Trophoblast cell (in vitro differentiated cells and primary cell): ENCODE data around the gene ICA1L.

Source experiments
- DNase-seq, 2 donors: peaks; one replicate each; pipeline ENCODE4 v3.0.0-alpha.2; 2016
- H2AFZ ChIP-seq: 2 replicates; pipeline ENCODE4 v1.6.1; 2013; ENCODE audit warnings: low read length, moderate library complexity, mild to moderate bottlenecking; ENCODE audit not compliant: insufficient read depth, poor library complexity
- H2AK5ac ChIP-seq: 2 replicates; pipeline ENCODE4 v1.6.1; 2013; ENCODE audit warnings: mild to moderate bottlenecking, low read length
- H2BK120ac ChIP-seq: 2 replicates; pipeline ENCODE4 v1.6.1; 2013; ENCODE audit warnings: low read length, mild to moderate bottlenecking, moderate library complexity; ENCODE audit not compliant: insufficient read depth, poor library complexity
- H2BK12ac ChIP-seq: 2 replicates; pipeline ENCODE4 v1.6.1; 2013; ENCODE audit warnings: mild to moderate bottlenecking, low read length, moderate library complexity
- H2BK5ac ChIP-seq: 2 replicates; pipeline ENCODE4 v1.6.1; 2013; ENCODE audit warnings: low read length, low read depth, moderate library complexity, mild to moderate bottlenecking; ENCODE audit not compliant: poor library complexity
- H3K14ac ChIP-seq: 2 replicates; pipeline ENCODE4 v1.6.1; 2013; ENCODE audit warnings: mild to moderate bottlenecking, low read length
- H3K18ac ChIP-seq: 2 replicates; pipeline ENCODE4 v1.6.1; 2013; ENCODE audit warnings: mild to moderate bottlenecking, low read length
- H3K23ac ChIP-seq: 2 replicates; pipeline ENCODE4 v1.6.1; 2013; ENCODE audit warnings: low read length
- H3K27ac ChIP-seq: 2 replicates; pipeline ENCODE4 v1.5.1; 2013; ENCODE audit warnings: low read depth, mild to moderate bottlenecking, inconsistent platforms, low read length, moderate library complexity
- H3K27me3 ChIP-seq: 2 replicates; pipeline ENCODE4 v1.6.1; 2013; ENCODE audit warnings: inconsistent platforms, mild to moderate bottlenecking, low read length, moderate library complexity; ENCODE audit not compliant: insufficient read depth
- H3K36me3 ChIP-seq, 2 experiments: 1 replicate in 1 of 2; 2 replicates in 1 of 2; pipeline ENCODE4 v1.6.1; 2013; ENCODE audit warnings: low read length in 2 of 2, mild to moderate bottlenecking in 2 of 2, moderate library complexity in 1 of 2; ENCODE audit not compliant: insufficient read depth in 2 of 2, control insufficient read depth in 1 of 2
- H3K4ac ChIP-seq: 2 replicates; pipeline ENCODE4 v1.6.1; 2013; ENCODE audit warnings: low read depth, mild to moderate bottlenecking, low read length, moderate library complexity
- H3K4me1 ChIP-seq, 2 experiments: 1 replicate in 1 of 2; 2 replicates in 1 of 2; pipeline ENCODE4 v1.6.1; 2013; ENCODE audit warnings: low read length in 2 of 2, mild to moderate bottlenecking in 2 of 2, moderate library complexity in 1 of 2; ENCODE audit not compliant: insufficient read depth in 2 of 2, control insufficient read depth in 1 of 2
- H3K4me2 ChIP-seq: 2 replicates; pipeline ENCODE4 v1.6.1; 2013; ENCODE audit warnings: inconsistent platforms, mild to moderate bottlenecking, low read length, moderate library complexity
- H3K4me3 ChIP-seq: 2 replicates; pipeline ENCODE4 v1.5.1; 2013; ENCODE audit warnings: mild to moderate bottlenecking, low read depth, low read length, inconsistent platforms
- H3K79me1 ChIP-seq: one replicate; pipeline ENCODE4 v1.6.1; 2013; ENCODE audit warnings: low read length
- H3K79me2 ChIP-seq: 2 replicates; pipeline ENCODE4 v1.6.1; 2013; ENCODE audit warnings: low read length, mild to moderate bottlenecking; ENCODE audit not compliant: control insufficient read depth, insufficient read depth, poor library complexity
- H3K9ac ChIP-seq: 2 replicates; pipeline ENCODE4 v1.6.1; 2013; ENCODE audit warnings: mild to moderate bottlenecking, low read length
- H3K9me3 ChIP-seq: 2 replicates; pipeline ENCODE4 v1.6.1; 2013; ENCODE audit warnings: low read depth, mild to moderate bottlenecking, control low read depth, inconsistent platforms, low read length; ENCODE audit not compliant: insufficient read depth
- H4K12ac ChIP-seq: 2 replicates; pipeline ENCODE4 v1.6.1; 2013; ENCODE audit warnings: low read depth, mild to moderate bottlenecking, low read length, moderate library complexity
- H4K8ac ChIP-seq: 2 replicates; pipeline ENCODE4 v1.6.1; 2013; ENCODE audit warnings: low read depth, mild to moderate bottlenecking, low read length, moderate library complexity
- H4K91ac ChIP-seq: one replicate; pipeline ENCODE4 v1.6.1; 2013; ENCODE audit warnings: low read depth, mild to moderate bottlenecking, low read length, moderate library complexity
- WGBS: extraction: QIAGEN DNeasy Blood & Tissue Kit; methylation state at CpG from one replicate; pipeline ENCODE4 v1.1.7; 2013; ENCODE audit warnings: missing lambda C conversion rate; ENCODE audit not compliant: insufficient read length, insufficient coverage; ENCODE audit errors: extremely low coverage; 5-methylcytosine and 5-hydroxymethylcytosine counted together

Gene ICA1L

GRCh38 chr2:202743613-202744012 is 128.0 kb downstream of the ICA1L start:
- Histone ChIP-seq H3K4me1 (no peaks in the 10 kb centered on the region), H3K9ac (no peak overlapping the region), H3K4me2 (no peak overlapping the region), H3K79me1 (no peaks in the 10 kb centered on the region), H3K9me3 (peaks cover 5% of the 10 kb centered on the region), H3K79me2 (no peaks in the 10 kb centered on the region), H3K27me3 (no peaks in the 10 kb centered on the region), H3K23ac (no peak overlapping the region), H2BK120ac (no peak overlapping the region), H2BK5ac (no peak overlapping the region), H3K4me3 (no peak overlapping the region), H2BK12ac (no peak overlapping the region), H3K14ac (no peak overlapping the region), H3K27ac (no peak overlapping the region), H4K12ac (no peak overlapping the region), H3K36me3 (peaks cover 0 to 3% of the 10 kb centered on the region in 2 experiments), H3K18ac (no peak overlapping the region), H2AK5ac (no peak overlapping the region), H4K91ac (no peak overlapping the region), H2AFZ (no peak overlapping the region), H4K8ac (no peak overlapping the region), H3K4ac (no peak overlapping the region)
- WGBS: no CpG with 5 or more reads among the region's 1 CpG
- DNase-seq: no peak

- Histone ChIP-seq H3K9me3 (peaks cover 3% of the 10 kb centered on the region), H2BK12ac (no peak overlapping the region), H3K4me2 (no peak overlapping the region)
Observed at GRCh38 chr2:202736826-202737225, 134.7 kb downstream of the ICA1L start.

DNA sequence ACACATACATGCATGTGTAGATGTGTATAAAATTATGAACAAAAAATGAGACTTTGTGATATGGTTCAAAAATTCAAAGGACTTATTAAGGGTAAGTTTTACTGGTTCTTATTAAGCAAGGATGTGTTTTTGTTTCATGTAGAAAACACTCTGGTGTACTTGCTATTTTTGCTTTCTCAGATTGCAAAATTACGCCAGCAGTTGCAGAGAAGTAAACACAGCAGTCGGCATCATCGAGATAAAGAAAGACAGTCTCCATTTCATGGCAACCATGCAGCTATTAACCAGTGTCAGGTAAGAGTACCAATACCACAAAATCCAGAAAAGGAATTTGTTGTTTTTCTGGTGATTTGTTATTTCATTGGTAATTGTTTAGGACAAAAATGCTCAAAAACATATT is 145.5 kb downstream of the ICA1L start:
- Histone ChIP-seq H3K9me3 (no peaks in the 10 kb centered on the region), H2BK5ac (no peak overlapping the region), H3K23ac (no peak overlapping the region), H3K27me3 (no peaks in the 10 kb centered on the region), H3K79me1 (no peaks in the 10 kb centered on the region), H2AFZ (no peak overlapping the region), H2BK120ac (no peak overlapping the region), H2AK5ac (no peak overlapping the region), H3K79me2 (no peaks in the 10 kb centered on the region), H4K8ac (no peak overlapping the region), H3K18ac (no peak overlapping the region), H3K27ac (no peak overlapping the region), H3K36me3 (no peaks in the 10 kb centered on the region), H3K14ac (no peak overlapping the region), H3K9ac (no peak overlapping the region), H2BK12ac (no peak overlapping the region), H3K4me3 (no peak overlapping the region), H3K4me2 (no peak overlapping the region), H4K91ac (no peak overlapping the region), H3K4me1 (no peaks in the 10 kb centered on the region), H4K12ac (no peak overlapping the region), H3K4ac (no peak overlapping the region)
- no CpG with 5 or more reads among the region's 3 CpGs for WGBS
- DNase-seq: no peak

More at GRCh38 chr2:202736826-202737225, 134.7 kb downstream of the ICA1L start:
- Histone ChIP-seq H3K79me1 (no peaks in the 10 kb centered on the region), H3K36me3 (peaks cover 3% of the 10 kb centered on the region in 2 experiments), H2AK5ac (no peak overlapping the region), H3K4ac (no peak overlapping the region), H3K27me3 (no peaks in the 10 kb centered on the region), H3K14ac (no peak overlapping the region), H3K23ac (no peak overlapping the region), H3K18ac (no peak overlapping the region), H2BK5ac (no peak overlapping the region), H3K9ac (no peak overlapping the region), H3K4me1 (no peaks in the 10 kb centered on the region), H3K79me2 (no peaks in the 10 kb centered on the region), H2BK120ac (no peak overlapping the region), H4K91ac (no peak overlapping the region), H3K4me3 (no peak overlapping the region), H2AFZ (no peak overlapping the region), H4K12ac (no peak overlapping the region), H4K8ac (no peak overlapping the region), H3K27ac (no peak overlapping the region)
- no CpG with 5 or more reads among the region's 1 CpG for WGBS
- DNase-seq: no peak

DNA sequence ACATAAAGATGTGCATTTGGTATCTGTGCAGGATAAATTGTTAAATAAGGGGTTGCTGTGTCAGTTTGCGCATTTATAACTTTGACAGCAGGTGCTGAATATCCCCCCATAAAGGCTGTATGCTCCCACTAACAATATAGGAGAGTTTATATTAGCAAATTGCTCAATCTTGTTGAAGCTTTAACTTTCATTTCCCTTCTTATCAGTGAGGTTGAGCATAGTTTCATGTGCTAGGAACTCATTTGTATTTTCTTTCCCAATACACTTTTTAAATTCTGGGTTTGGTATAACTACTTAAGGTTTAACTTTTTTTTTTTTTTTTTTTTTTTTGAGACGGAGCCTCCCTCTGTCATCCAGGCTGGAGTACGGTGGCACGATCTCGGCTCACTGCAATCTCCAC is 147.8 kb downstream of the ICA1L start:
- H4K91ac ChIP-seq: no peak overlapping the region
- H4K12ac ChIP-seq: no peak overlapping the region
- no peaks in the 10 kb centered on the region for H3K4me1 ChIP-seq
- no peak overlapping the region for H3K4ac ChIP-seq
- H2AFZ ChIP-seq: no peak overlapping the region
- no peak overlapping the region for H3K4me2 ChIP-seq
- H2BK5ac ChIP-seq: no peak overlapping the region
- H3K9me3 ChIP-seq: no peaks in the 10 kb centered on the region
- H3K79me2 ChIP-seq: no peaks in the 10 kb centered on the region
- no peaks in the 10 kb centered on the region for H3K36me3 ChIP-seq
- no peak overlapping the region for H4K8ac ChIP-seq
- no CpG with 5 or more reads among the region's 5 CpGs for WGBS
- H3K79me1 ChIP-seq: no peaks in the 10 kb centered on the region
- no peak overlapping the region for H2AK5ac ChIP-seq
- no peak overlapping the region for H3K9ac ChIP-seq
- no peak overlapping the region for H3K18ac ChIP-seq
- no peak overlapping the region for H2BK12ac ChIP-seq
- no peak overlapping the region for H3K23ac ChIP-seq
- H3K4me3 ChIP-seq: no peak overlapping the region
- H2BK120ac ChIP-seq: no peak overlapping the region
- H3K27me3 ChIP-seq: no peaks in the 10 kb centered on the region
- DNase-seq: no peak
- no peak overlapping the region for H3K27ac ChIP-seq
- no peak overlapping the region for H3K14ac ChIP-seq
